H1 (cell line): ENCODE measurements around the gene DVL3. TPM values are rescaled to one million over a fixed set of nuclear protein-coding genes. Genes with fewer than 3 reads are reported as not detected.

Source experiments
- CTCF ChIA-PET: fragments of 300-600 bp; sonication (Branson Sonifier 250); formaldehyde crosslinking; loops from one replicate; lab custom pipeline; 2021; ENCODE audit not compliant: partially characterized antibody; lab: Charles Lee
- POLR2A ChIA-PET: fragments of 300-600 bp; sonication (Branson Sonifier 250); formaldehyde crosslinking; loops from one replicate; lab custom pipeline; 2021; ENCODE audit warnings: inconsistent platforms; ENCODE audit not compliant: partially characterized antibody; lab: Charles Lee
- DNase-seq, 2 experiments: peaks; one replicate each; pipeline versions ENCODE4 v3.0.0 to v3.0.0-alpha.2; 2010 to 2022; ENCODE audit warnings: low spot score in 2 of 2, low read depth in 1 of 2, mixed read lengths in 1 of 2
- FAIRE-seq: peaks from 2 replicates; lab custom pipeline; 2011; peaks lifted over from hg19 to GRCh38; lab: Jason Lieb, UNC
- H2AFZ ChIP-seq: 2 replicates; pipeline ENCODE4 v1.8.1; 2012; ENCODE audit warnings: low read length, inconsistent platforms
- H2AK5ac ChIP-seq: 2 replicates; pipeline ENCODE4 v1.6.1; 2013; ENCODE audit warnings: low read depth, low read length
- H2BK120ac ChIP-seq: replicated peaks from 2 replicates; pipeline ENCODE3; 2013; ENCODE audit warnings: low read depth, low read length, inconsistent platforms
- H2BK12ac ChIP-seq: 2 replicates; pipeline ENCODE4 v1.6.1; 2013; ENCODE audit warnings: low read depth, low read length
- H2BK15ac ChIP-seq: 2 replicates; pipeline ENCODE4 v1.6.1; 2013; ENCODE audit warnings: low read length
- H2BK20ac ChIP-seq: 2 replicates; pipeline ENCODE4 v1.6.1; 2013; ENCODE audit warnings: low read length
- H2BK5ac ChIP-seq: 2 replicates; pipeline ENCODE4 v1.6.1; 2013; ENCODE audit warnings: low read depth, low read length
- H3K14ac ChIP-seq: 2 replicates; pipeline ENCODE4 v1.6.1; 2013; ENCODE audit warnings: inconsistent platforms; ENCODE audit not compliant: insufficient read length
- H3K18ac ChIP-seq: 2 replicates; pipeline ENCODE4 v1.6.1; 2013; ENCODE audit warnings: low read length; ENCODE audit errors: extremely low read depth
- H3K23ac ChIP-seq: 2 replicates; pipeline ENCODE4 v1.6.1; 2013; ENCODE audit warnings: inconsistent platforms; ENCODE audit not compliant: insufficient read length
- H3K23me2 ChIP-seq: 2 replicates; pipeline ENCODE4 v1.6.1; 2013; ENCODE audit warnings: low read depth, low read length
- H3K27ac ChIP-seq: 2 replicates; pipeline ENCODE4 v1.6.1; 2011; ENCODE audit warnings: low read depth, low read length, inconsistent platforms
- H3K27me3 ChIP-seq, 4 experiments: replicated peaks in 1 of 4; 1 replicate in 1 of 4; 2 replicates in 3 of 4; pipeline versions ENCODE4 v1.6.1 to v1.8.1; 2011 to 2013; ENCODE audit warnings: low read length in 3 of 4, mild to moderate bottlenecking in 3 of 4, inconsistent platforms in 2 of 4, mixed read lengths in 2 of 4, moderate library complexity in 1 of 4; ENCODE audit not compliant: control insufficient read depth in 3 of 4, insufficient read depth in 3 of 4; ENCODE audit errors: extremely low read depth in 1 of 4
- H3K36me3 ChIP-seq, 4 experiments: 2 replicates each; pipeline versions ENCODE4 v1.6.1 to v1.8.1; 2011 to 2013; ENCODE audit warnings: mild to moderate bottlenecking in 4 of 4, low read length in 3 of 4, moderate library complexity in 2 of 4, control low read depth in 1 of 4, inconsistent platforms in 1 of 4; ENCODE audit not compliant: insufficient read depth in 4 of 4, control insufficient read depth in 2 of 4
- H3K4ac ChIP-seq: replicated peaks from 2 replicates; pipeline ENCODE3; 2013; ENCODE audit warnings: low read length, low read depth, mixed read lengths, inconsistent platforms; ENCODE audit not compliant: insufficient read length
- H3K4me1 ChIP-seq, 4 experiments: replicated peaks in 1 of 4; 1 replicate in 1 of 4; 2 replicates in 3 of 4; pipeline versions ENCODE4 v1.6.1 to v1.8.1; 2011 to 2013; ENCODE audit warnings: low read length in 3 of 4, inconsistent platforms in 2 of 4, mixed read lengths in 1 of 4; ENCODE audit not compliant: insufficient read depth in 4 of 4, control insufficient read depth in 3 of 4
- H3K4me2 ChIP-seq, 2 experiments: 2 replicates each; pipeline versions ENCODE4 v1.6.1 to v1.8.1; 2011 to 2013; ENCODE audit warnings: low read depth in 2 of 2, low read length in 2 of 2, control low read depth in 1 of 2, inconsistent platforms in 1 of 2, mild to moderate bottlenecking in 1 of 2; ENCODE audit not compliant: insufficient read depth in 1 of 2
- H3K4me3 ChIP-seq, 4 experiments: fragments of 200-600, 300-600 bp in 1 of 4; sonication (generic), shearing (Covaris generic), sonication (Bioruptor Twin) in 1 of 4; 2 replicates each; pipeline versions ENCODE4 v1.5.1 to v1.8.1; 2011 to 2016; ENCODE audit warnings: low read length in 4 of 4, low read depth in 3 of 4, control low read depth in 2 of 4, inconsistent platforms in 2 of 4, mild to moderate bottlenecking in 2 of 4, mixed read lengths in 1 of 4, moderate library complexity in 1 of 4; ENCODE audit not compliant: insufficient read depth in 2 of 4; ENCODE audit errors: extremely low read depth in 1 of 4
- H3K56ac ChIP-seq: replicated peaks from 2 replicates; pipeline ENCODE3; 2013; ENCODE audit warnings: low read depth, mild to moderate bottlenecking, mixed read lengths, low read length, inconsistent platforms; ENCODE audit not compliant: insufficient read length
- H3K79me1 ChIP-seq: 2 replicates; pipeline ENCODE4 v1.6.1; 2013; ENCODE audit warnings: low read depth, low read length, control low read depth
- H3K79me2 ChIP-seq, 2 experiments: 2 replicates each; pipeline versions ENCODE4 v1.6.1 to v1.8.1; 2012 to 2013; ENCODE audit warnings: low read length in 2 of 2, mild to moderate bottlenecking in 2 of 2, inconsistent platforms in 1 of 2; ENCODE audit not compliant: insufficient read depth in 2 of 2, control insufficient read depth in 1 of 2
- H3K9ac ChIP-seq, 4 experiments: replicated peaks in 1 of 4; 1 replicate in 1 of 4; 2 replicates in 3 of 4; pipeline versions ENCODE4 v1.6.1 to v1.8.1; 2011 to 2013; ENCODE audit warnings: low read depth in 3 of 4, low read length in 3 of 4, control low read depth in 2 of 4, mild to moderate bottlenecking in 2 of 4, moderate library complexity in 2 of 4, inconsistent platforms in 1 of 4; ENCODE audit errors: extremely low read depth in 1 of 4
- H3K9me3 ChIP-seq, 2 experiments: 2 replicates each; pipeline versions ENCODE4 v1.6.1 to v1.8.1; 2012 to 2013; ENCODE audit warnings: mild to moderate bottlenecking in 2 of 2, moderate library complexity in 2 of 2, control low read depth in 1 of 2, inconsistent platforms in 1 of 2, low read depth in 1 of 2, low read length in 1 of 2, mixed read lengths in 1 of 2; ENCODE audit not compliant: insufficient read depth in 2 of 2
- H4K20me1 ChIP-seq, 2 experiments: replicated peaks in 1 of 2; 2 replicates each; pipeline versions ENCODE3 to v1.8.1; 2011 to 2013; ENCODE audit warnings: inconsistent platforms in 2 of 2, low read length in 2 of 2, mild to moderate bottlenecking in 1 of 2; ENCODE audit not compliant: insufficient read depth in 2 of 2, control insufficient read depth in 1 of 2
- H4K5ac ChIP-seq: 2 replicates; pipeline ENCODE4 v1.6.1; 2013; ENCODE audit warnings: low read length, low read depth, mixed read lengths, inconsistent platforms; ENCODE audit not compliant: insufficient read length
- H4K8ac ChIP-seq: 2 replicates; pipeline ENCODE4 v1.8.0; 2013; ENCODE audit warnings: mild to moderate bottlenecking, moderate library complexity, low read length, inconsistent platforms; ENCODE audit not compliant: insufficient read depth; ENCODE audit errors: extremely low read depth
- H4K91ac ChIP-seq: replicated peaks from 2 replicates; pipeline ENCODE3; 2013; ENCODE audit warnings: low read length, mixed read lengths, inconsistent platforms; ENCODE audit not compliant: insufficient read length
- CBX8 ChIP-seq: fragments of 300-800, 300-1000 bp; sonication (generic); IDR thresholded peaks from 2 replicates; pipeline ENCODE4 v1.7.1; 2016; ENCODE audit warnings: low read depth, low read length, borderline replicate concordance
- CHD1 ChIP-seq: IDR thresholded peaks from 2 replicates; pipeline ENCODE4 v1.6.1; 2012; ENCODE audit warnings: low read depth, low read length, improper control_type of control experiment
- SIN3A ChIP-seq, 2 experiments: IDR thresholded peaks in 1 of 2; conservative IDR thresholded peaks in 1 of 2; 2 replicates each; pipeline ENCODE4 v1.6.1; 2011 to 2012; ENCODE audit warnings: low read length in 2 of 2, improper control_type of control experiment in 1 of 2, low read depth in 1 of 2, mild to moderate bottlenecking in 1 of 2
- WGBS, 2 experiments: shearing (Covaris generic) in 1 of 2; methylation state at CpG; one replicate each; pipeline versions ENCODE4 v1.1.6 to v1.1.7; 2013 to 2015; ENCODE audit warnings: low lambda C conversion rate in 2 of 2, mixed read lengths in 2 of 2, inconsistent platforms in 1 of 2, low coverage in 1 of 2, missing lambda C conversion rate in 1 of 2; ENCODE audit not compliant: insufficient replicate concordance in 2 of 2, insufficient coverage in 1 of 2, insufficient read length in 1 of 2; ENCODE audit errors: extremely low coverage in 1 of 2, missing lambda C conversion rate in 1 of 2; 5-methylcytosine and 5-hydroxymethylcytosine counted together
- polyA plus RNA-seq, 7 experiments: library from polyadenylated mRNA; depleted of rRNA in 3 of 7; stranded (reverse) in 5 of 7; unstranded in 2 of 7; fragments of >200 nt in 5 of 7; fragments of 200-250 nt in 2 of 7; gene quantifications; 1 replicate in 5 of 7; 2 replicates in 1 of 7; 4 replicates in 1 of 7; pipeline versions ENCODE4 v1.2.1 to v1.2.3, GENCODE V29; 2011 to 2013; ENCODE audit warnings: missing spikeins in 2 of 7, mixed read lengths in 2 of 7
- total RNA-seq: library from RNA; stranded (reverse); fragmentation: NEBNext Ultra II Directional; extraction: Animal tissue kit (Norgen Biotek cat#: 25700); gene quantifications from 2 replicates; pipeline ENCODE4 v1.2.1, GENCODE V29; 2021

The DVL3 gene
- total and polyA plus RNA-seq, 2 of the 8 experiments (the other 6 are each of a cell fraction or from before 2014, with no cell fraction given) = 38.5 to 66.6 TPM

GRCh38 chr3:184175506-184175905, 20.3 kb downstream of the DVL3 start:
- Histone ChIP-seq H2BK20ac (no peak overlapping the region), H3K9me3 (no peaks in the 10 kb centered on the region), H2BK12ac (no peak overlapping the region), H3K9ac (peak overlapping the region in 3 of 4 experiments; percentile 54 to 85 (median 82); a peak in 6 of 7 replicates), H4K8ac (no peak overlapping the region), H3K36me3 (peaks cover 28 to 39% (median 33%) of the 10 kb centered on the region in 4 experiments), H3K23me2 (peaks cover 8% of the 10 kb centered on the region), H2BK15ac (no peak overlapping the region), H2BK120ac (no peak overlapping the region), H4K91ac (no peak overlapping the region), H2BK5ac (0 out of 2 replicates have a peak overlapping the region, but pooled peaks have one; percentile 96), H2AK5ac (no peak overlapping the region), H3K23ac (no peak overlapping the region), H3K4ac (no peak overlapping the region), H3K27me3 (no peaks in the 10 kb centered on the region), H3K56ac (no peak overlapping the region), H4K5ac (no peak overlapping the region), H3K4me3 (peak overlapping the region; percentile 68 to 92 (median 86)), H4K20me1 (peaks cover 0 to 17% of the 10 kb centered on the region in 2 experiments), H3K79me1 (peaks cover 13% of the 10 kb centered on the region), H3K18ac (no peak overlapping the region; the same call in 1 of the 2 replicates), H3K14ac (no peak overlapping the region), H2AFZ (no peak overlapping the region), H3K79me2 (peaks cover 0 to 37% of the 10 kb centered on the region in 2 experiments; a peak in 2 of 4 replicates), H3K27ac (peak overlapping the region; percentile 87; the same call in 1 of the 2 replicates), H3K4me2 (peak overlapping the region; percentile 91 to 96), H3K4me1 (peaks cover 0 to 23% (median 15%) of the 10 kb centered on the region in 4 experiments; a peak in 6 of 7 replicates)
- TF ChIP-seq CBX8 (no peak), SIN3A (conservative IDR thresholded peaks at IDR 0.05 in 1 of 2, IDR thresholded peaks at IDR 0.05 in 1 of 2; ENCODE audit: low read depth in 1 of 2, low read length in 2 of 2) (no peak), CHD1 (no peak)
- FAIRE-seq (no peak), DNase-seq (no peak)
- CTCF ChIA-PET = interaction anchor here (1.1 to 1.3 kb wide), 2 partner anchors 21 to 52 kb away, joined by 3 read pairs; no protein-coding TSS in a partner anchor
- POLR2A ChIA-PET = interaction anchor here (1.5 to 2.1 kb wide), 7 partner anchors 8 to 65 kb away, joined by 5 to 16 read pairs (median 6); partner anchors contain the start of genes ABCF3 and DVL3
- 17% methylated on average over 8 of the region's 8 CpGs; no CpG with 5 or more reads in 1 of the 2 experiments for WGBS, 2 experiments
